Prostate gland (tissue), 2 donors: Measurements from ENCODE around the gene RALGPS1.

ENCODE experiments used
- CTCF ChIP-seq, 4 experiments: fragments of 200-600 bp in 2 of 4; fragments of 450-650 bp in 2 of 4; sonication (generic) in 2 of 4; IDR thresholded peaks; 1 replicate in 3 of 4; 2 replicates in 1 of 4; pipeline ENCODE4 v1.5.1; 2016 to 2019; ENCODE audit warnings: antibody characterized with exemption in 4 of 4, mild to moderate bottlenecking in 2 of 4, moderate library complexity in 2 of 4
- POLR2A ChIP-seq: fragments of 450-650 bp; IDR thresholded peaks from one replicate; pipeline ENCODE4 v1.6.1; 2016; ENCODE audit warnings: antibody characterized with exemption, mild to moderate bottlenecking

GRCh38 chr9:127149463-127150390 lies 235.1 kb downstream of the RALGPS1 start:
- TF ChIP-seq CTCF (IDR thresholded peaks at IDR 0.05) (no peak), POLR2A (no peak)
